ENCODE measurements around the gene GINS1.
"Not testable (repeated sequence)": the region's sequence is repeated elsewhere in the genome, so short reads cannot be mapped to it uniquely, and the experiment has no call there.

The GINS1 gene

GRCh38 chr20:25467441-25467840 is 60.0 kb downstream of the GINS1 start:
- Histone ChIP-seq H3K27me3 (ENCODE audit: control insufficient read depth, insufficient read depth, low read length) (no peaks in the 10 kb centered on the region), H3K4me1 (ENCODE audit: control insufficient read depth, insufficient read depth, low read length) (no peaks in the 10 kb centered on the region), H3K4me3 (ENCODE audit: low read depth, low read length) (no peak overlapping the region), H3K9ac (ENCODE audit: low read depth, low read length) (no peak overlapping the region), H3K9me3 (ENCODE audit: control insufficient read depth, insufficient read depth, low read length) (no peaks in the 10 kb centered on the region), H3K36me3 (ENCODE audit: control insufficient read depth, insufficient read depth, low read length) (peaks cover 65% of the 10 kb centered on the region), H3K27ac (ENCODE audit: low read depth, low read length) (no peak overlapping the region)

DNA sequence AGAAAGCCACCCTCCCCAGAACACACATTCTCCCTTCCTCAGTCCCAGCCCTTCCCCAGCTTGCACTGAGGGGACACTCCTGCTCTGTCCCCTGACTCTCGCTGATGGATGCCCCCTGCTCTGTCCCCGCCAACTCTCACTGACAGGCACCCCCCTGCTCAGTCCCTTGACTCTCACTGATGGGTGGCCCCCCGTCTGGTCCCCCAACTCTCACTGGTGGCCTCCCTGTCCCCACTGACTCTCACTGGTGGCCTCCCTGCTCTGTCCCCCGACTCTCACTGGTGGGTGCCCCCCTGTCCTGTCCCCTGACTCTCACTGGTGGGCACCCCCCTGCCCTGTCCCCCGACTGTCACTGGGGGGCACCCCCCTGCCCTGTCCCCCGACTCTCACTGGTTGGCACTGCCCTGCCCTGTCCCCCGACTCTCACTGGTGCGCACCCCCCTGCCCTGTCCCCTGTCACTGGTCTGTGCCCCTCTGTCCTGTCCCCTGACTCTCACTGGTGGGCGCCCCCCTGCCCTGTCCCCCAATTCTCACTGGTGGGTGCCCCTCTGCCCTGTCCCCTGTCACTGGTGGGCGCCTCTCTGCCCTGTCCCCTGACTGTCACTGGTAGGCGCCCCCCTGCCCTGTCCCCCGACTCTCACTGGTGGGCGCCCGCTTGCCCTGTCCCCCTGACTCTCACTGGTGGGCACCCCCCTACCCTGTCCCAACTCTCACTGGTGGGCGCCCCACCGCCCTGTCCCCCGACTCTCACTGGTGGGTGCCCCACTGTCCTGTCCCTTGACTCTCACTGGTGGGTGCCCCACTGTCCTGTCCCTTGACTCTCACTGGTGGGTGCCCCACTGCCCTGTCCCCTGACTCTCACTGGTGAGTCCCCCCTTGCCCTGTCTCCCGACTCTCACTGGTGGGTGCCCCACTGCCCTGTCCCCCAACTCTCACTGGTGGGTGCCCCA is 60.9 kb downstream of the GINS1 start:
- no peaks in the 10 kb centered on the region for H3K4me1 ChIP-seq (ENCODE audit: control insufficient read depth, insufficient read depth, low read length)
- H3K9me3 ChIP-seq (ENCODE audit: control insufficient read depth, insufficient read depth, low read length): no peaks in the 10 kb centered on the region
- H3K27me3 ChIP-seq (ENCODE audit: control insufficient read depth, insufficient read depth, low read length): no peaks in the 10 kb centered on the region
- no peak overlapping the region for H3K4me3 ChIP-seq (ENCODE audit: low read depth, low read length)
- H3K9ac ChIP-seq (ENCODE audit: low read depth, low read length): no peak overlapping the region
- no peak overlapping the region for H3K27ac ChIP-seq (ENCODE audit: low read depth, low read length)
- H3K36me3 ChIP-seq (ENCODE audit: control insufficient read depth, insufficient read depth, low read length): peaks cover 68% of the 10 kb centered on the region

GRCh38 chr20:25469558-25469957 is 62.1 kb downstream of the GINS1 start:
- Histone ChIP-seq H3K4me3 (ENCODE audit: low read depth, low read length) (no peak overlapping the region), H3K36me3 (ENCODE audit: control insufficient read depth, insufficient read depth, low read length) (peaks cover 62% of the 10 kb centered on the region), H3K9ac (ENCODE audit: low read depth, low read length) (no peak overlapping the region), H3K9me3 (ENCODE audit: control insufficient read depth, insufficient read depth, low read length) (no peaks in the 10 kb centered on the region), H3K27me3 (ENCODE audit: control insufficient read depth, insufficient read depth, low read length) (no peaks in the 10 kb centered on the region), H3K27ac (ENCODE audit: low read depth, low read length) (no peak overlapping the region), H3K4me1 (ENCODE audit: control insufficient read depth, insufficient read depth, low read length) (no peaks in the 10 kb centered on the region)

GRCh38 chr20:25470045-25470444 is 62.6 kb downstream of the GINS1 start:
- H3K27me3 ChIP-seq (ENCODE audit: control insufficient read depth, insufficient read depth, low read length): no peaks in the 10 kb centered on the region
- no peaks in the 10 kb centered on the region for H3K4me1 ChIP-seq (ENCODE audit: control insufficient read depth, insufficient read depth, low read length)
- no peak overlapping the region for H3K4me3 ChIP-seq (ENCODE audit: low read depth, low read length)
- H3K9me3 ChIP-seq (ENCODE audit: control insufficient read depth, insufficient read depth, low read length): no peaks in the 10 kb centered on the region
- H3K36me3 ChIP-seq (ENCODE audit: control insufficient read depth, insufficient read depth, low read length): peaks cover 57% of the 10 kb centered on the region
- H3K9ac ChIP-seq (ENCODE audit: low read depth, low read length): no peak overlapping the region
- no peak overlapping the region for H3K27ac ChIP-seq (ENCODE audit: low read depth, low read length)

DNA sequence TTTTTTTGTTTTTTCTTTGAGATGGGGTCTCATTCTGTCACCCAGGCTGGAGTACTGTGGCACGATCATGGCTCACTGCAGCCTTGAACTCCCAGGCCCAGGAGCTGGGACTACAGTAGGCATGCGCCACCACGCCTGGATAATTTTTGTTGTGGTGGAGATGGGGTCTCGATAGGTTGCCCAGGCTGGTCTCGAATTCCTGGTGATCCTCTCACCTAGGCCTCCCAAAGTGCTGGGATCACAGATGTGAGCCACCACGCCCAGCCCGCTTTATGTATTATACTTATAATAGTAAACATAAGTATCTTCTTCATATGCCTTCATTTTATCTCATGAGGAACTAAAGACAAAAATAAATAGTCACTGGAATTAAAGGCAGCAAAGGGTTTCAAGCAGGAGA is 63.5 kb downstream of the GINS1 start:
- no peak overlapping the region for H3K9ac ChIP-seq (ENCODE audit: low read depth, low read length)
- H3K27me3 ChIP-seq (ENCODE audit: control insufficient read depth, insufficient read depth, low read length): no peaks in the 10 kb centered on the region
- H3K4me1 ChIP-seq (ENCODE audit: control insufficient read depth, insufficient read depth, low read length): no peaks in the 10 kb centered on the region
- H3K4me3 ChIP-seq (ENCODE audit: low read depth, low read length): no peak overlapping the region
- H3K36me3 ChIP-seq (ENCODE audit: control insufficient read depth, insufficient read depth, low read length): peaks cover 52% of the 10 kb centered on the region
- no peak overlapping the region for H3K27ac ChIP-seq (ENCODE audit: low read depth, low read length)
- no peaks in the 10 kb centered on the region for H3K9me3 ChIP-seq (ENCODE audit: control insufficient read depth, insufficient read depth, low read length)

- H3K4me1 ChIP-seq (ENCODE audit: control insufficient read depth, insufficient read depth, low read length); H3K4me3 ChIP-seq (ENCODE audit: low read depth, low read length); H3K9me3 ChIP-seq (ENCODE audit: control insufficient read depth, insufficient read depth, low read length); H3K27me3 ChIP-seq (ENCODE audit: control insufficient read depth, insufficient read depth, low read length); H3K27ac ChIP-seq (ENCODE audit: low read depth, low read length); H3K9ac ChIP-seq (ENCODE audit: low read depth, low read length): not testable (repeated sequence)
- H3K36me3 ChIP-seq (ENCODE audit: control insufficient read depth, insufficient read depth, low read length): peaks cover 42% of the 10 kb centered on the region
Measured at GRCh38 chr20:25473297-25473696, 65.8 kb downstream of the GINS1 start.

- Histone ChIP-seq H3K27ac (ENCODE audit: low read depth, low read length) (no peak overlapping the region), H3K9me3 (ENCODE audit: control insufficient read depth, insufficient read depth, low read length) (no peaks in the 10 kb centered on the region), H3K4me1 (ENCODE audit: control insufficient read depth, insufficient read depth, low read length) (no peaks in the 10 kb centered on the region), H3K27me3 (ENCODE audit: control insufficient read depth, insufficient read depth, low read length) (no peaks in the 10 kb centered on the region), H3K9ac (ENCODE audit: low read depth, low read length) (no peak overlapping the region), H3K4me3 (ENCODE audit: low read depth, low read length) (no peak overlapping the region), H3K36me3 (ENCODE audit: control insufficient read depth, insufficient read depth, low read length) (peaks cover 57% of the 10 kb centered on the region)
Measured at GRCh38 chr20:25476106-25477013, 68.9 kb downstream of the GINS1 start.

GRCh38 chr20:25477014-25477882 is 69.8 kb downstream of the GINS1 start:
- H3K36me3 ChIP-seq (ENCODE audit: control insufficient read depth, insufficient read depth, low read length): peaks cover 62% of the 10 kb centered on the region
- no peak overlapping the region for H3K9ac ChIP-seq (ENCODE audit: low read depth, low read length)
- H3K4me1 ChIP-seq (ENCODE audit: control insufficient read depth, insufficient read depth, low read length): no peaks in the 10 kb centered on the region
- H3K27ac ChIP-seq (ENCODE audit: low read depth, low read length): no peak overlapping the region
- H3K27me3 ChIP-seq (ENCODE audit: control insufficient read depth, insufficient read depth, low read length): no peaks in the 10 kb centered on the region
- H3K4me3 ChIP-seq (ENCODE audit: low read depth, low read length): no peak overlapping the region
- no peaks in the 10 kb centered on the region for H3K9me3 ChIP-seq (ENCODE audit: control insufficient read depth, insufficient read depth, low read length)

DNA sequence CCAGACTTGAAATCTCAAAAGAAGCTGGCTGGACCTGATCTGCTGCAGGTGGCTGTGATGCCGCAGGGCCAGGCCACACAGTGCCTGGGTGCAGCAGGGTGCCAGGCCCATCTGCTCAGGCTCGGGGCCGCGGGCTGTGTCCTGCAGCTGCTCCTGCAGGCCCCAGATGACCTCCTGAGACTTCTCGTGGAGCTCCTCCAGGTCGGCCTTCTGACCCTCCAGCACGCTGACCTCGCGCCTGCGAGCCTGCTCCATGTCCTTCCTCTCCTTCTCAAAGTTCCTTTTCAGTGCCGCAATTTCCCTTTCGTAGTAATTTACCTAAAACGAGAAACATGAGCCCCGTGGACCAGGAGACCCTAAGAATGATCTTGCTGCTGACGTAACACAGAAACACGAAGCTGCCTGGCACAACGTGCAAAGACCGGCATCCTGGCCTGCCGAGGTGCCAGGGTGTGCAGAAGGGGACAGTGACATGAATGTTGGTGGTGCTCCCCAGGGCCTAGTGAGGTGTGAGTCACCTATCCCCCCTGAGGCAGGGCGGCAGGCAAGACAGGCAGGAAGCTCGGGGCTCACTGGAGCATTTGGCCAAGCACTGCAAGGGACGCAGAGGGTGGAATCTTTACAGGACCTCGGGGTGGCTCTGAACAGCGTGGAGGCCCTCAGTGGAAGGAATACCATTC is 71.6 kb downstream of the GINS1 start:
- Histone ChIP-seq H3K9me3 (ENCODE audit: control insufficient read depth, insufficient read depth, low read length) (no peaks in the 10 kb centered on the region), H3K9ac (ENCODE audit: low read depth, low read length) (no peak overlapping the region), H3K27me3 (ENCODE audit: control insufficient read depth, insufficient read depth, low read length) (no peaks in the 10 kb centered on the region), H3K4me1 (ENCODE audit: control insufficient read depth, insufficient read depth, low read length) (no peaks in the 10 kb centered on the region), H3K36me3 (ENCODE audit: control insufficient read depth, insufficient read depth, low read length) (peaks cover 58% of the 10 kb centered on the region), H3K27ac (ENCODE audit: low read depth, low read length) (no peak overlapping the region), H3K4me3 (ENCODE audit: low read depth, low read length) (no peak overlapping the region)

GRCh38 chr20:25479638-25480037 is 72.2 kb downstream of the GINS1 start:
- H3K9me3 ChIP-seq (ENCODE audit: control insufficient read depth, insufficient read depth, low read length): no peaks in the 10 kb centered on the region
- H3K27me3 ChIP-seq (ENCODE audit: control insufficient read depth, insufficient read depth, low read length): no peaks in the 10 kb centered on the region
- no peak overlapping the region for H3K4me3 ChIP-seq (ENCODE audit: low read depth, low read length)
- H3K9ac ChIP-seq (ENCODE audit: low read depth, low read length): no peak overlapping the region
- H3K36me3 ChIP-seq (ENCODE audit: control insufficient read depth, insufficient read depth, low read length): peaks cover 60% of the 10 kb centered on the region
- no peak overlapping the region for H3K27ac ChIP-seq (ENCODE audit: low read depth, low read length)
- H3K4me1 ChIP-seq (ENCODE audit: control insufficient read depth, insufficient read depth, low read length): no peaks in the 10 kb centered on the region
